H1 (cell line): ENCODE results near the gene LCE3B. TPM values are rescaled to one million over a fixed set of nuclear protein-coding genes. Genes with fewer than 3 reads are reported as not detected.

Experiments used
- HDAC2 ChIP-seq, 2 experiments: fragments of 300-600 bp in 1 of 2; sonication (generic) in 1 of 2; IDR thresholded peaks; 2 replicates each; pipeline ENCODE4 v1.6.1; 2011 to 2012; ENCODE audit warnings: low read depth in 2 of 2, low read length in 2 of 2, mild to moderate bottlenecking in 2 of 2, moderate library complexity in 2 of 2, borderline replicate concordance in 1 of 2, inconsistent platforms in 1 of 2
- TAF7 ChIP-seq: optimal IDR thresholded peaks from 2 replicates; pipeline ENCODE3; 2011; ENCODE audit warnings: low read depth, mild to moderate bottlenecking, inconsistent platforms, low read length, moderate library complexity, borderline replicate concordance
- polyA plus RNA-seq, 7 experiments: library from polyadenylated mRNA; depleted of rRNA in 3 of 7; stranded (reverse) in 5 of 7; unstranded in 2 of 7; fragments of >200 nt in 5 of 7; fragments of 200-250 nt in 2 of 7; gene quantifications; 1 replicate in 5 of 7; 2 replicates in 1 of 7; 4 replicates in 1 of 7; pipeline versions ENCODE4 v1.2.1 to v1.2.3, GENCODE V29; 2011 to 2013; ENCODE audit warnings: missing spikeins in 2 of 7, mixed read lengths in 2 of 7
- total RNA-seq: library from RNA; stranded (reverse); fragmentation: NEBNext Ultra II Directional; extraction: Animal tissue kit (Norgen Biotek cat#: 25700); gene quantifications from 2 replicates; pipeline ENCODE4 v1.2.1, GENCODE V29; 2021

LCE3B gene
- total and polyA plus RNA-seq, 2 of the 8 experiments (the other 6 are each of a cell fraction or from before 2014, with no cell fraction given): not detected

DNA sequence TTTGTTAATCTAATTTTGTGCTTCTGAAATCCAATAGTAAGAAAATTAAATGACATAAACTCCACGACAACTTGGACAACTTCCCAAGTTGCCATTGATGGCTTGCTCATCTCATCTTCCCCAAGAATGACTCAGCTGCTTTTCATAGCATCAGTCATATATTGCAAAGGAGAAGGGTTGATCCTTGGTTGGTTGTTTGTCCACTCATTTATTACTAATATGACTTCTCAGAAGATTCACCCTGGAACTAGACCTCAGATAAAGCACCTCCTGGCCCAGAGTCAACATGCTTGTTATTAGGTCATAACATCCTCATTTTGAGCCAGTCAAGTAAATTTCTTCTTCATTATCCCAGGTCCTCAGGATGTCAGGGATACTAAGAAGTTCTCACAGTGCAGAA lies 31.0 kb upstream of the LCE3B start (continued):
- TF ChIP-seq TAF7 (no peak), HDAC2 (IDR thresholded peaks at IDR 0.05; ENCODE audit: borderline replicate concordance in 1 of 2, low read depth in 2 of 2, low read length in 2 of 2) (no peak)
- TF ChIP-seq, all 59 proteins: peak for 0
